Upper lobe of left lung (tissue), 4 donors: ENCODE results near the gene CTNNBIP1.
"Not testable (repeated sequence)": the region's sequence is repeated elsewhere in the genome, so short reads cannot be mapped to it uniquely, and the experiment has no call there.

Experiments
- POLR2A ChIP-seq, 4 donors: fragments of 450-650 bp; IDR thresholded peaks; one replicate each; pipeline ENCODE4 v1.5.1; 2016 to 2017; ENCODE audit warnings: antibody characterized with exemption in 4 of 4, mild to moderate bottlenecking in 2 of 4
- POLR2AphosphoS5 ChIP-seq, 2 donors: sonication (generic); formaldehyde crosslinking; IDR thresholded peaks; one replicate each; pipeline ENCODE4 v1.5.1; 2017; ENCODE audit warnings: antibody characterized with exemption in 2 of 2
- TF ChIP-seq, protein P1 (sequence below), 6 experiments: fragments of 450-650 bp in 4 of 6; fragments of 200-600 bp in 2 of 6; sonication (generic) in 2 of 6; IDR thresholded peaks; one replicate each; pipeline ENCODE4 v1.5.1; 2016 to 2019; ENCODE audit warnings: antibody characterized with exemption in 6 of 6

DNA sequence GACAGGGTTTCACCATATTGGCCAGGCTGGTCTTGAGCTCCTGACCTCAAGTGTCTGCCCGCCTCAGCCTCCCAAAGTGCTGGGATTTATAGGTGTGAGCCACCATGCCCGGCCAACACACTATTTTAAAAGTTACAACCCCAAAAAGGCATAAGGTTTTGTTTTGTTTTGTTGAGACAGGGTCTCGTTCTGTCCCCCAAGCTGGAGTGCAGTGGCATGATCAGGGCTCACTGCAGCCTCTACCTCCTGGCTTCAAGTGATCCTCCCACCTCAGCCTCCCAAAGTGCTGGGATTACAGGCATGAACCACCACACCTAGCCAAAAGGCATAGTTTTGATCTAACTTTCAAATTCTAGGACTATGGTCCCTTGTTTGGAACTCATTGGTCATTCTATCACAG lies 7.4 kb upstream of the CTNNBIP1 start:
- TF ChIP-seq, protein P1, sequence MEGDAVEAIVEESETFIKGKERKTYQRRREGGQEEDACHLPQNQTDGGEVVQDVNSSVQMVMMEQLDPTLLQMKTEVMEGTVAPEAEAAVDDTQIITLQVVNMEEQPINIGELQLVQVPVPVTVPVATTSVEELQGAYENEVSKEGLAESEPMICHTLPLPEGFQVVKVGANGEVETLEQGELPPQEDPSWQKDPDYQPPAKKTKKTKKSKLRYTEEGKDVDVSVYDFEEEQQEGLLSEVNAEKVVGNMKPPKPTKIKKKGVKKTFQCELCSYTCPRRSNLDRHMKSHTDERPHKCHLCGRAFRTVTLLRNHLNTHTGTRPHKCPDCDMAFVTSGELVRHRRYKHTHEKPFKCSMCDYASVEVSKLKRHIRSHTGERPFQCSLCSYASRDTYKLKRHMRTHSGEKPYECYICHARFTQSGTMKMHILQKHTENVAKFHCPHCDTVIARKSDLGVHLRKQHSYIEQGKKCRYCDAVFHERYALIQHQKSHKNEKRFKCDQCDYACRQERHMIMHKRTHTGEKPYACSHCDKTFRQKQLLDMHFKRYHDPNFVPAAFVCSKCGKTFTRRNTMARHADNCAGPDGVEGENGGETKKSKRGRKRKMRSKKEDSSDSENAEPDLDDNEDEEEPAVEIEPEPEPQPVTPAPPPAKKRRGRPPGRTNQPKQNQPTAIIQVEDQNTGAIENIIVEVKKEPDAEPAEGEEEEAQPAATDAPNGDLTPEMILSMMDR (IDR thresholded peaks at IDR 0.05): not testable (repeated sequence)
- not testable (repeated sequence) for TF ChIP-seq POLR2A, POLR2AphosphoS5 (IDR thresholded peaks at IDR 0.05)
